ENCODE measurements around the gene TMEM266.
A peak's percentile ranks its signal among the peaks of the same experiment; 100 is the strongest.

TMEM266 gene

DNA sequence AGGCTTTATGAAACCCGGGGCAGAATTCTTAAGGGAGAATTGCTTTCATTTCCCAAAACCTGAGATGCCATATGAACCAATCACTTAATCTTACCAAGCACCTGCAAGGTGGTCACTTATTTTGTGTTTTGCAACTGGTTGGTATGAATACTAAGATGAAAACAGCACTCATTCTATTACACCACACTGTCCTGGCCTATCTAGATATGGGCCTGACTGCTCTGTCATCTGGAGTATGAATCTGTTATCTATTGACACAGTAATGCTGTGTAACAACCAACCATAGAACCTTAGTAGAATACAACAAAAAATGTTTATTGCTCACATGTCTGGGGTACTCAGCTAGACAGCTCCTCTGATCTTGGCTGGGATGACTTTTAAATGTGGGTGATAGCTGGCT is 74.8 kb downstream of the TMEM266 start:
- no peak for DNase-seq (ENCODE audit: low read depth in 2 of 2)

DNA sequence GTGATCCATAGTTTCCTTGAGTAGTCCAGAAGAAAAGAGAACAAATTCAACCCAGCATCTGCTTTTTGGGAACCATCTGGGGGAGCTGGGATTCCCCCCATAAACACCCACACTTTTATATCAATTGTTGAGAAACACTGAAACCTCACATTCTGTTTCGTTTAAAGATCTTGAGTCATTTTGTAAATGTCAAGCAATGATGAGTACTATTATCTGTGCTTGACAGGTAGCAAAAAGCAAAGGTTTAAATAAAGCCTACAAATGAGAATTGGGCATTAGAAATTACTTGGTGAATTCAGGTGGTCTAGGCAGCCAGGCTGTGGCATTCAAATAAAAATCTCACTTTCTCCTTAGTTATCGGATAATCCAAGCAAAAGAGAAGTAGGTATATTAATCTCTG is 75.7 kb downstream of the TMEM266 start:
- DNase-seq (ENCODE audit: low read depth in 2 of 2) = no peak

GRCh38 chr15:76138436-76138835 is 78.7 kb downstream of the TMEM266 start:
- DNase-seq (ENCODE audit: low read depth in 2 of 2) = no peak

GRCh38 chr15:76139368-76140073 is 79.7 kb downstream of the TMEM266 start:
- peak; percentile 41 to 51 for DNase-seq (ENCODE audit: low read depth in 2 of 2)

DNA sequence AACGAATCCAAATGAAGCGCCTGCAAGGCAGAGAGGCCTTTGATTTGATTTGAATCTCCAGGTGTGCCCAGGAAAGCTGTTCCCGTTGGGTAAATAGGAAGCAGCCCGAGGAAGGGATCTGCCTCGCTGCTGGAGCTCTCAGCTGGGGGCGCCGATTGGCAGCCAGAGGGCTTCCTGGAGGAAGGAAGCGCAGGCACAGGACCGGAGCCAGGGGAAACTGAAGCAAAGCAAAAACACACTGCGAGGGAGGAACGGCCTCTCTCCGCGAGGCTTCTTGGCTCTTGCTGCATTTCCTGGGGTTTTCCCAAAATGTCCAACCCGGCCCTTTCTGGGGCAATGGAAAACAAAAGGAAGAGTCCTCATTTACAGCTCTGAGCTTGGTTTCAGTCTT is 80.3 kb downstream of the TMEM266 start:
- no peak for DNase-seq (ENCODE audit: low read depth in 2 of 2)

- no peak for DNase-seq (ENCODE audit: low read depth in 2 of 2)
Measured at GRCh38 chr15:76146812-76147211, 87.0 kb downstream of the TMEM266 start.

GRCh38 chr15:76147906-76148570 is 88.3 kb downstream of the TMEM266 start:
- DNase-seq (ENCODE audit: low read depth in 2 of 2) = peak in 1 of 2 donors; percentile 35

DNA sequence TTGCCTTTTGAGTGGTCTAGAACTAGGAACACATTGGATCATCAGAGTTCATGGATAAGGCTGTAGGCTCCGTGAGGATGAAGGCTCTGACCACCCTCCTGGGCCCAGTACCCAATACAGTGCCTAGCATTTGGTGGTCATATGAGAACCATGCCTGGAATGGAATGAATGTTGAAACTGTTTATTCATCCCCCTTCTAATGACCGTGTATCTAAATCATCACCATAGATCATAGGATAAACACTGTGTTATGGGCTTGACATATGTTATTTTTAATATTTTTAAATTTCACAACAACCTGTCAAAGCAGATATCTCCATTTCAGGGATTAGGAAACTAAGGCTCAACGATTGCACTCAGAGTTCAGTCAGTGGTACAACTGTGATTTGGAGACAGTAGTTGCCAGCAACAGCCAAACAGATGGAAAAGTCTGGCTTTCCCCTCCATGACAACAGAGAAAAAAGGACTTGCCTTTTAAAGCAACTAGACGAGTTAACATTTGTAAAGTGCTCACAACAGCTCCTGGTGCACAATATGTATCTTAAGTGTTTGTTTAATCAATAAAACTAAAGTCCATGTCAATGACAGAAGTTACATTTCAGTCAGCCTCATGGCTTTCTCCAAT is 89.6 kb downstream of the TMEM266 start:
- no peak for DNase-seq (ENCODE audit: low read depth in 2 of 2)

GRCh38 chr15:76150513-76150912 is 90.7 kb downstream of the TMEM266 start:
- DNase-seq (ENCODE audit: low read depth in 2 of 2) = no peak

GRCh38 chr15:76150971-76151598 is 91.3 kb downstream of the TMEM266 start:
- peak; percentile 46 for DNase-seq (ENCODE audit: low read depth in 2 of 2)

DNA sequence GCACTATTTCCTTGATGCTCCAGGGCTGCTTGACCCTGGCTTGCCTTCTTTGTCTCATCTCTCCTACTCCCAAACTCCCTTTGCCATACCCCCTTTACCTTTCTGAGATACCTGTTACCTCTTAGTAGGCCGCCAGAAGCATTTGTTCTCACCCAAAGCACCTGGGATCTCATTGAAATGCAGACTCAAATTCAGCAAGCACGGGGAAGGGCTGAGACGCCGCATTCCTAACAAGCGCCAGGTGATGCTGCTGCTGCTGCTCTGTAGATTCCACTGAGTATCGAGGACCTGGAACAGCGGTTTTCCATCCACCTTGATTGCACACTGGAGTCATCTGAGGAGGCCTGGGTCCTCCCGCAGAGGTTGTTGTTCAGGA is 91.8 kb downstream of the TMEM266 start:
- DNase-seq (ENCODE audit: low read depth in 2 of 2) = no peak

GRCh38 chr15:76152197-76152596 is 92.4 kb downstream of the TMEM266 start:
- DNase-seq (ENCODE audit: low read depth in 2 of 2) = no peak

- no peak for DNase-seq (ENCODE audit: low read depth in 2 of 2)
Measured at GRCh38 chr15:76153241-76154197, 93.7 kb downstream of the TMEM266 start.

GRCh38 chr15:76155731-76156130 is 95.9 kb downstream of the TMEM266 start:
- DNase-seq (ENCODE audit: low read depth in 2 of 2) = no peak

DNA sequence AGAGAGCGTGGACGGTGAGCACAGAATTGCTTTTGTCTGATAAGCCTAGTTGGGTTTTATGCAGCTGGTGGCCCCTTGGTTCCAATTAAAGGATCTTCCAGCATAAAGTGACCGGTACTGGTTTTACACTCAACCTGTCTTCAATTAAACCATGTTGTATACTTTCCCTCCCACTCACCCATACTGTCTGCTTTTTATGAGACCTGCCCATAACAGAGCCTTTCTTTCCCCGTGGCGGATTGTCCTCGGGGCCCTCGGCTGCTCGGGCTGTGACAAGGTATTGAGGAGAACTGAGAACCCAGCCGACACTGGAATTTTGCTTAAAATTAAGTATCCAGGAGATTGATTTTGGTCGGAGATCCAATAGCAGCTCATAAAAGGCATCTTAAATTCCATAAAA is 98.4 kb downstream of the TMEM266 start:
- DNase-seq (ENCODE audit: low read depth in 2 of 2) = no peak

- no peak for DNase-seq (ENCODE audit: low read depth in 2 of 2)
Measured at GRCh38 chr15:76158815-76159214, 99.0 kb downstream of the TMEM266 start.

DNA sequence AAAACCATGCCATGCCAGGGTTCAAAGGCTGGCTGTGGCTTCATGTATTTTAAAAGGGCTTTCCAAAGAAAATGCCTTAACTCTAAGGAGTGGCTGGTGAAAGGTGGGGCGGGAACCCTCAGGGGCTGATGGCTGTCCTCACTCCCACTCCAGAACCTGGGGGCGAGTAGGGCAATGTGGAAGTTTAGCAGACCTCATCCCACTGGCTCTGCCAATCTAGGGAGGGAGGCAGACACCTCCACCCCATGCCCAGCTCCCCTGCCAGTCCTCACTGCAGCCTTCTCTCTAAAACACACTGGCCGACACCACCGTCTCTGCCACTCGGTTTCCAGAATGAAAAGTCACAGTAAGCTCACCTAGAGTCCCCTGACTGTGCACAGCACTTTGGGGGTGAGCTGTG is 99.5 kb downstream of the TMEM266 start:
- no peak for DNase-seq (ENCODE audit: low read depth in 2 of 2)

DNA sequence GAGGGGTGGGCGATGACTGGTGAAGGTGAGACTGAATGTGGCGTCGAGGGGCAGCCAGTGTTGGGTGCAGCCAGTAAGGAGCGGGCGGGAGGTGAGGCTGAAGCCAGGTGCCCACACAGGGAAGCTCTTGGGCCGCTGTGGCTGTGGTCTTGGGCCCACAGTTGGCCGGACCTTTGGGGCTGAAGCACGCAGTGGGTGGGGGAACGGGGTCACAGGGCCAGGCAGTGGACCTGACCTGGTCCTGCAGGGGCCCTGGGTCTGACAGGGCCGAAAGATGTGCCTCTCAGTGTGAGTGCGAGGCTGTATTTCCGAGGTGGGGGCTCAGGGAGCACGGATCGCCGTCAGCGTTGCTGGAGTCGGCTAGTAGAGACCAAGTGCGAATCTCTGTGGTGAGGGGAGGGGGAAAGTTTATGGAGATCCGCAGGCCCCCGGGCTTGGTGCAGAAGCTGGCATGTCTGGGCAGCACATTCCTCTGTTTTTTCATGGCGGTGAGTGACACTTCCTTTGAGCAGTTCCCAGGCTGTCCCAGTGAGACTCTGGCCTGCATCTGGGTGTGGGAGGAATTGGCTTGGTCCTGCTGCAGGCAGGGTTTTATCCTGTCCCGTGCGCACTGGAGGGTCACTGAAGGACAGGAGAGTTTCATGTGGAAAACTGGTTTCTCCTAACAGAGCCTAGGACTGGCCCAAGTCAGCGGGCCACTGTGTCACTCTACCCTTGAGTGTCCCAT is 100.8 kb downstream of the TMEM266 start:
- no peak for DNase-seq (ENCODE audit: low read depth in 2 of 2)

- no peak for DNase-seq (ENCODE audit: low read depth in 2 of 2)
Measured at GRCh38 chr15:76161153-76162035, 101.6 kb downstream of the TMEM266 start.

DNA sequence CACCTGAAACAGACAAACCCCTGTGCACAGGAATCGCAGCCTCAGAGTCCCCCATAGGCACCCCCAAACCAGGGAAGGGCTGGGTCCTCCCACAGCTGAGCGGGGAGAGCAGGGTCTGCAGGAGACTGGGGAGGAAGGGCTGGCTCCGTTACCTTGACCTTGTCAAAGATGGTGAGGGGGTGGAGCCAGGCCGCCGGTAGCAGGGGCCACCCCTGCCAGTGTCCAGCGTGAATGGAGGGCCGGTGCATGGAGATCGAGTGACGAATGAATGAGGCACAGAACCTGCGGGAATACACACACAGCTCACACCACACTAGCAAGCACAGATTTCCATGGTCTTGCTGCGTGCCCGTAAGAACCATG is 102.2 kb downstream of the TMEM266 start:
- DNase-seq (ENCODE audit: low read depth in 2 of 2) = no peak
